PC-3 (cell line): Measurements from ENCODE around the gene GPC5. TPM values are rescaled to one million over a fixed set of nuclear protein-coding genes. Genes with fewer than 3 reads are reported as not detected.

ENCODE experiments used
- ATAC-seq: fragments of 200-7000 bp; cut with Tn5 transposase; 2 replicates; pipeline ENCODE4 v1.9.1; 2020; ENCODE audit warnings: mild to moderate bottlenecking, moderate library complexity
- BruUV-seq: library from RNA; stranded (reverse); fragments of 400-500 nt; replicated peaks from 2 replicates; lab custom pipeline; 2021; lab: Mats Ljungman, UMichigan
- CTCF ChIA-PET: fragments of 300-600 bp; sonication (Branson Sonifier 250); formaldehyde crosslinking; loops from one replicate; lab custom pipeline; 2022; ENCODE audit warnings: antibody characterized with exemption; lab: Charles Lee
- POLR2A ChIA-PET: fragments of 300-600 bp; sonication (Branson Sonifier 250); formaldehyde crosslinking; loops from one replicate; lab custom pipeline; 2022; ENCODE audit warnings: antibody characterized with exemption; ENCODE audit not compliant: unreplicated experiment; lab: Charles Lee
- DNase-seq: peaks from one replicate; pipeline ENCODE4 v3.0.0-alpha.2; 2015
- H2AFZ ChIP-seq: fragments of 300-600 bp; sonication (generic); 2 replicates; pipeline ENCODE4 v1.6.0; 2016; ENCODE audit warnings: antibody characterized with exemption, low read length
- H3F3A ChIP-seq: fragments of 300-600 bp; sonication (generic); one replicate; pipeline ENCODE4 v1.6.0; 2017; ENCODE audit warnings: antibody characterized with exemption, low read length, control low read depth, mild to moderate bottlenecking; ENCODE audit not compliant: unreplicated experiment
- H3K27ac ChIP-seq: fragments of 300-600 bp; sonication (generic); 2 replicates; pipeline ENCODE4 v1.5.1; 2016; ENCODE audit warnings: mild to moderate bottlenecking, low read length
- H3K27me3 ChIP-seq: fragments of 300-600 bp; sonication (generic); 2 replicates; pipeline ENCODE4 v1.6.1; 2016; ENCODE audit warnings: low read length, mixed read lengths
- H3K36me3 ChIP-seq: fragments of 300-600 bp; sonication (generic); 2 replicates; pipeline ENCODE4 v1.6.1; 2016; ENCODE audit warnings: low read depth, mixed run types, low read length, mixed read lengths
- H3K4me1 ChIP-seq: fragments of 300-600 bp; sonication (generic); 2 replicates; pipeline ENCODE4 v1.5.1; 2016; ENCODE audit warnings: low read length; ENCODE audit not compliant: insufficient read depth
- H3K4me2 ChIP-seq: fragments of 300-600 bp; sonication (generic); 2 replicates; pipeline ENCODE4 v1.6.0; 2016; ENCODE audit warnings: low read length
- H3K4me3 ChIP-seq: fragments of 300-600 bp; sonication (generic); 2 replicates; pipeline ENCODE4 v1.5.1; 2016; ENCODE audit warnings: mild to moderate bottlenecking, low read length, mixed read lengths
- H3K79me2 ChIP-seq: fragments of 300-600 bp; sonication (generic); 2 replicates; pipeline ENCODE4 v1.6.1; 2017; ENCODE audit warnings: low read length, mixed read lengths
- H3K9ac ChIP-seq: fragments of 300-600 bp; sonication (generic); 2 replicates; pipeline ENCODE4 v1.6.0; 2016; ENCODE audit warnings: mild to moderate bottlenecking, low read length
- H3K9me2 ChIP-seq: fragments of 300-600 bp; sonication (generic); replicated peaks from 2 replicates; pipeline ENCODE4 v1.6.1; 2016; ENCODE audit warnings: mixed run types, low read length, mixed read lengths
- H3K9me3 ChIP-seq: fragments of 300-600 bp; sonication (generic); 2 replicates; pipeline ENCODE4 v1.6.1; 2016; ENCODE audit warnings: low read length, mixed read lengths
- H4K20me1 ChIP-seq: fragments of 300-600 bp; sonication (generic); 2 replicates; pipeline ENCODE4 v1.6.1; 2016; ENCODE audit warnings: low read length, mixed read lengths
- EZH2 ChIP-seq: fragments of 300-600 bp; sonication (generic); IDR thresholded peaks from one replicate; pipeline ENCODE4 v1.6.1; 2017; ENCODE audit warnings: antibody characterized with exemption, mild to moderate bottlenecking, low read length; ENCODE audit not compliant: unreplicated experiment
- EZH2phosphoT487 ChIP-seq: fragments of 300-600 bp; sonication (generic); IDR thresholded peaks from 2 replicates; pipeline ENCODE4 v1.6.1; 2018; ENCODE audit warnings: mild to moderate bottlenecking, antibody characterized with exemption, low read length, borderline replicate concordance
- intact Hi-C: fragments of 100-400 bp; cut with micrococcal nuclease; formaldehyde crosslinking; loops from 2 replicates; pipeline ENCODE4 v1.9.0; 2023
- total RNA-seq: library from RNA; depleted of rRNA; stranded (reverse); fragments of >200 nt; gene quantifications from 2 replicates; pipeline ENCODE4 v1.2.3, GENCODE V29; 2014
- TF ChIP-seq, protein P1 (sequence below): fragments of 300-600 bp; sonication (generic); conservative IDR thresholded peaks from 2 replicates; pipeline ENCODE4 v1.5.1; 2017; ENCODE audit warnings: antibody characterized with exemption, low read depth, mild to moderate bottlenecking, low read length

The GPC5 gene
- total RNA-seq, 1 experiment from 2014 or later: not detected

DNA sequence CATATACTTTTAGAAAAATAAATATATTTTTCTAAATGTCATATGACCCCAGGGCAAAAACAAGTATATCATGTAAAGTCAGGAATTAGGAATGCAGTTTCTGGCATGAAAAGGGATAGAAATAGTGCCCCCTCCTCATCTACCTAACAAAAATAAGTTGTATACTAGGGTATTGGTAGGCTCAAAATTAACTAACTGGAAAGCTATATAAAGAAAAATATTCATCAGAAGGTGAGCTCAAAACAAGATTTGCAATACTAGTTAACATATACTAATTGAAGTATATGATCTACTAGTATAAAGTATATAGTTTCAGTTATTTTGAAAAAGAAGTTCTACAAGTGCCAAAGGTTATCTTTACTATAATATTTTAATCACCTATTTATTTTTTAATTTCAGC, 200.2 kb downstream of the GPC5 start:
- no peak overlapping the region for H3K27ac ChIP-seq
- H3K27me3 ChIP-seq: no peaks in the 10 kb centered on the region
- H3F3A ChIP-seq: no peaks in the 10 kb centered on the region
- H3K9me2 ChIP-seq: no peaks in the 10 kb centered on the region
- H3K4me1 ChIP-seq: no peaks in the 10 kb centered on the region
- H3K4me2 ChIP-seq: no peak overlapping the region
- ATAC-seq (no peak), DNase-seq (no peak)
- no peak for TF ChIP-seq EZH2
- TF ChIP-seq, protein P1, sequence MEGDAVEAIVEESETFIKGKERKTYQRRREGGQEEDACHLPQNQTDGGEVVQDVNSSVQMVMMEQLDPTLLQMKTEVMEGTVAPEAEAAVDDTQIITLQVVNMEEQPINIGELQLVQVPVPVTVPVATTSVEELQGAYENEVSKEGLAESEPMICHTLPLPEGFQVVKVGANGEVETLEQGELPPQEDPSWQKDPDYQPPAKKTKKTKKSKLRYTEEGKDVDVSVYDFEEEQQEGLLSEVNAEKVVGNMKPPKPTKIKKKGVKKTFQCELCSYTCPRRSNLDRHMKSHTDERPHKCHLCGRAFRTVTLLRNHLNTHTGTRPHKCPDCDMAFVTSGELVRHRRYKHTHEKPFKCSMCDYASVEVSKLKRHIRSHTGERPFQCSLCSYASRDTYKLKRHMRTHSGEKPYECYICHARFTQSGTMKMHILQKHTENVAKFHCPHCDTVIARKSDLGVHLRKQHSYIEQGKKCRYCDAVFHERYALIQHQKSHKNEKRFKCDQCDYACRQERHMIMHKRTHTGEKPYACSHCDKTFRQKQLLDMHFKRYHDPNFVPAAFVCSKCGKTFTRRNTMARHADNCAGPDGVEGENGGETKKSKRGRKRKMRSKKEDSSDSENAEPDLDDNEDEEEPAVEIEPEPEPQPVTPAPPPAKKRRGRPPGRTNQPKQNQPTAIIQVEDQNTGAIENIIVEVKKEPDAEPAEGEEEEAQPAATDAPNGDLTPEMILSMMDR: no peak
- TF ChIP-seq EZH2phosphoT487: no peak
- no peaks in the 10 kb centered on the region for H3K36me3 ChIP-seq
- CTCF ChIA-PET: no interaction called here
- no peaks in the 10 kb centered on the region for H3K79me2 ChIP-seq
- H3K4me3 ChIP-seq: no peak overlapping the region
- H2AFZ ChIP-seq: no peak overlapping the region
- POLR2A ChIA-PET: no interaction called here
- no peaks in the 10 kb centered on the region for H4K20me1 ChIP-seq
- H3K9ac ChIP-seq: no peak overlapping the region
- no peaks in the 10 kb centered on the region for H3K9me3 ChIP-seq
- intact Hi-C loops: no loop called here
- BruUV-seq: no TSS peak

DNA sequence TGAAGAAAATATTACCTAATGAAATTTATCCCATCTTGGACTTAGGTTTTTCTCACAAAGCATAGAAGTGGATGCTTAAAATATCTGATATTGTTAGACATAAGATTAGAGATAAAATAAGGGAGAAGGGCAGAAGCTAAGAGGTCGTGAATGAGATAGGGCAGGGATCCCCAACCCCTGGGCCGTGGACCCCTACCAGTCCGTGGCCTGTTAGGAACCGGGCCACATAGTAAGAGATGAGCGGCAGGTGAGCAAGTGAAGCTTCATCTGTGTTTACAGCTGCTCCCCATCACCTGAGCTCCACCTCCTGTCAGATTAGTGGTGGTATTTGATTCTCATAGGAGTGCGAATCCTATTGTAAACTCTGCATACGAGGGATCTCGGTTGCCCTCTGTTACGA, 202.9 kb downstream of the GPC5 start:
- H3K36me3 ChIP-seq: no peaks in the 10 kb centered on the region
- H3K4me1 ChIP-seq: no peaks in the 10 kb centered on the region
- no peak for TF ChIP-seq EZH2
- TF ChIP-seq, protein P1: no peak
- no peak overlapping the region for H2AFZ ChIP-seq
- H3K27me3 ChIP-seq: no peaks in the 10 kb centered on the region
- intact Hi-C loops: no loop called here
- ChIA-PET POLR2A (no interaction called here), CTCF (no interaction called here)
- H3K9me3 ChIP-seq: no peaks in the 10 kb centered on the region
- no peak for DNase-seq
- H3F3A ChIP-seq: no peaks in the 10 kb centered on the region
- no TSS peak for BruUV-seq
- H3K4me3 ChIP-seq: no peak overlapping the region
- ATAC-seq: no peak
- H3K79me2 ChIP-seq: no peaks in the 10 kb centered on the region
- no peaks in the 10 kb centered on the region for H4K20me1 ChIP-seq
- H3K4me2 ChIP-seq: no peak overlapping the region
- H3K27ac ChIP-seq: no peak overlapping the region
- H3K9me2 ChIP-seq: no peaks in the 10 kb centered on the region
- no peak overlapping the region for H3K9ac ChIP-seq

DNA sequence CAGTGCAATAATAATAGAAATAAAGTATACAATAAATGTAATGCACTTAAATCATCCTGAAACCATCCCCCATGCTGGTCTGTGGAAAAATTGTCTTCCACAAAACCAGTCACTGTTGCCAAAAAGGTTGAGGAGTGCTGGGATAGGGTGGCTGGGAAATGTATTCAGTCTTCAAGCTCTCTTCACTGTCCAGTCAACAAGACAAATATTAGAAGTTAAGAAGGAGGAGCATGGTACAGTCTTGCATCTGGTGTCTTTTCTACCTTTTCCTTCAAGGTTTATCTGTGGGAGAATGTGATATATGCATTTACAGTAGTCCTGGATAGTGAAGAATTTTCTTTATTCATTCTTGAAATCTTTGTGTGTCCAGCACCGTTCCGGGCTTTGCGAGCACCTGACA, 203.4 kb downstream of the GPC5 start:
- no peak for TF ChIP-seq EZH2phosphoT487
- TF ChIP-seq EZH2: no peak
- TF ChIP-seq, protein P1: no peak
- no peaks in the 10 kb centered on the region for H3K9me2 ChIP-seq
- DNase-seq (no peak), ATAC-seq (no peak)
- H3K27me3 ChIP-seq: no peaks in the 10 kb centered on the region
- ChIA-PET POLR2A (no interaction called here), CTCF (no interaction called here)
- no TSS peak for BruUV-seq
- intact Hi-C loops: no loop called here
- no peaks in the 10 kb centered on the region for H3K36me3 ChIP-seq
- H3K79me2 ChIP-seq: no peaks in the 10 kb centered on the region
- no peaks in the 10 kb centered on the region for H3K4me1 ChIP-seq
- H3K9me3 ChIP-seq: no peaks in the 10 kb centered on the region
- no peak overlapping the region for H3K27ac ChIP-seq
- H3K4me3 ChIP-seq: no peak overlapping the region
- no peak overlapping the region for H2AFZ ChIP-seq
- H3K9ac ChIP-seq: no peak overlapping the region
- H4K20me1 ChIP-seq: no peaks in the 10 kb centered on the region
- no peak overlapping the region for H3K4me2 ChIP-seq
- no peaks in the 10 kb centered on the region for H3F3A ChIP-seq
